Smooth muscle cell (in vitro differentiated cells): Measurements from ENCODE around the gene PTPRG. TPM values are rescaled to one million over a fixed set of nuclear protein-coding genes. Genes with fewer than 3 reads are reported as not detected.

Experiments
- DNase-seq: peaks from one replicate; lab custom pipeline; 2025; ENCODE audit not compliant: unreplicated experiment; lab: John Stamatoyannopoulos, UW
- H2AFZ ChIP-seq: fragments of 200-600 bp; sonication (generic); 2 replicates; pipeline ENCODE4 v1.6.0; 2016; ENCODE audit warnings: antibody characterized with exemption, low read depth, mild to moderate bottlenecking
- H3F3A ChIP-seq: fragments of 200-600 bp; sonication (generic); 2 replicates; pipeline ENCODE4 v1.6.0; 2017; ENCODE audit warnings: antibody characterized with exemption, low read depth
- H3K27ac ChIP-seq: fragments of 200-600 bp; sonication (generic); 2 replicates; pipeline ENCODE4 v1.5.1; 2016; ENCODE audit warnings: low read depth, mild to moderate bottlenecking
- H3K27me3 ChIP-seq: fragments of 200-600 bp; sonication (generic); 2 replicates; pipeline ENCODE4 v1.6.1; 2016; ENCODE audit warnings: low read depth, mild to moderate bottlenecking
- H3K36me3 ChIP-seq: fragments of 200-600 bp; sonication (generic); 2 replicates; pipeline ENCODE4 v1.5.1; 2016; ENCODE audit warnings: low read depth
- H3K4me1 ChIP-seq: fragments of 200-600 bp; sonication (generic); 2 replicates; pipeline ENCODE4 v1.5.1; 2016; ENCODE audit warnings: low read depth
- H3K4me2 ChIP-seq: fragments of 200-600 bp; sonication (generic); 2 replicates; pipeline ENCODE4 v1.6.0; 2016; ENCODE audit warnings: mild to moderate bottlenecking
- H3K4me3 ChIP-seq: fragments of 200-600 bp; sonication (generic); 2 replicates; pipeline ENCODE4 v1.5.1; 2016; ENCODE audit warnings: mild to moderate bottlenecking
- H3K79me2 ChIP-seq: fragments of 200-600 bp; sonication (generic); 2 replicates; pipeline ENCODE4 v1.6.0; 2016; ENCODE audit warnings: low read depth, mild to moderate bottlenecking
- H3K9ac ChIP-seq: fragments of 200-600 bp; sonication (generic); 2 replicates; pipeline ENCODE4 v1.6.0; 2016; ENCODE audit warnings: low read depth
- H3K9me3 ChIP-seq: fragments of 200-600 bp; sonication (generic); replicated peaks from 2 replicates; pipeline ENCODE4 v1.5.1; 2016; ENCODE audit warnings: low read depth
- H4K20me1 ChIP-seq: fragments of 200-600 bp; sonication (generic); 2 replicates; pipeline ENCODE4 v1.6.0; 2016; ENCODE audit warnings: low read depth
- WGBS: methylation state at CpG from one replicate; pipeline ENCODE4 v1.1.7; 2016; ENCODE audit warnings: low lambda C conversion rate; 5-methylcytosine and 5-hydroxymethylcytosine counted together
- polyA plus RNA-seq: library from polyadenylated mRNA; unstranded; fragments of >200 nt; fragmentation: Nextera tagmentation; extraction: Ambion mirVana; gene quantifications from 2 replicates; pipeline ENCODE4 v1.2.1, GENCODE V29; 2016
- total RNA-seq: library from RNA; depleted of rRNA; stranded (reverse); fragments of >200 nt; gene quantifications from 2 replicates; pipeline ENCODE4 v1.2.3, GENCODE V29; 2014
- TF ChIP-seq, protein P1 (sequence below): fragments of 200-600 bp; sonication (generic); IDR thresholded peaks from 2 replicates; pipeline ENCODE4 v1.5.1; 2017; ENCODE audit warnings: borderline replicate concordance, mild to moderate bottlenecking, antibody characterized with exemption; ENCODE audit not compliant: insufficient read depth, poor library complexity, severe bottlenecking

The PTPRG gene
- total and polyA plus RNA-seq, 2 experiments from 2014 or later: 21.2 to 87.3 TPM

- Histone ChIP-seq H2AFZ (no peak overlapping the region), H3K9me3 (no peaks in the 10 kb centered on the region), H3K36me3 (no peaks in the 10 kb centered on the region), H3K4me3 (no peak overlapping the region), H4K20me1 (peaks cover 47% of the 10 kb centered on the region), H3K4me1 (no peaks in the 10 kb centered on the region), H3F3A (no peaks in the 10 kb centered on the region), H3K4me2 (no peak overlapping the region), H3K27ac (no peak overlapping the region), H3K79me2 (no peaks in the 10 kb centered on the region), H3K9ac (no peak overlapping the region), H3K27me3 (no peaks in the 10 kb centered on the region)
- WGBS: 93% methylated on average over 8 of the region's 8 CpGs
- no peak for DNase-seq
- TF ChIP-seq, protein P1, sequence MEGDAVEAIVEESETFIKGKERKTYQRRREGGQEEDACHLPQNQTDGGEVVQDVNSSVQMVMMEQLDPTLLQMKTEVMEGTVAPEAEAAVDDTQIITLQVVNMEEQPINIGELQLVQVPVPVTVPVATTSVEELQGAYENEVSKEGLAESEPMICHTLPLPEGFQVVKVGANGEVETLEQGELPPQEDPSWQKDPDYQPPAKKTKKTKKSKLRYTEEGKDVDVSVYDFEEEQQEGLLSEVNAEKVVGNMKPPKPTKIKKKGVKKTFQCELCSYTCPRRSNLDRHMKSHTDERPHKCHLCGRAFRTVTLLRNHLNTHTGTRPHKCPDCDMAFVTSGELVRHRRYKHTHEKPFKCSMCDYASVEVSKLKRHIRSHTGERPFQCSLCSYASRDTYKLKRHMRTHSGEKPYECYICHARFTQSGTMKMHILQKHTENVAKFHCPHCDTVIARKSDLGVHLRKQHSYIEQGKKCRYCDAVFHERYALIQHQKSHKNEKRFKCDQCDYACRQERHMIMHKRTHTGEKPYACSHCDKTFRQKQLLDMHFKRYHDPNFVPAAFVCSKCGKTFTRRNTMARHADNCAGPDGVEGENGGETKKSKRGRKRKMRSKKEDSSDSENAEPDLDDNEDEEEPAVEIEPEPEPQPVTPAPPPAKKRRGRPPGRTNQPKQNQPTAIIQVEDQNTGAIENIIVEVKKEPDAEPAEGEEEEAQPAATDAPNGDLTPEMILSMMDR: no peak
These were observed 531.7 kb downstream of the PTPRG start for GRCh38 chr3:62093025-62093424.

- WGBS: 98% methylated on average over 5 of the region's 5 CpGs
- no peak overlapping the region for H3K4me2 ChIP-seq
These were observed 533.1 kb downstream of the PTPRG start for GRCh38 chr3:62094461-62094860.

GRCh38 chr3:62095080-62095479 is 533.7 kb downstream of the PTPRG start:
- WGBS: 94% methylated on average over 7 of the region's 7 CpGs
- Histone ChIP-seq H3K9ac (no peak overlapping the region), H2AFZ (no peak overlapping the region), H3K27me3 (no peaks in the 10 kb centered on the region), H3F3A (no peaks in the 10 kb centered on the region), H3K9me3 (no peaks in the 10 kb centered on the region), H3K27ac (no peak overlapping the region), H3K79me2 (no peaks in the 10 kb centered on the region), H3K4me1 (no peaks in the 10 kb centered on the region), H3K4me3 (no peak overlapping the region), H3K36me3 (no peaks in the 10 kb centered on the region), H3K4me2 (no peak overlapping the region), H4K20me1 (peaks cover 55% of the 10 kb centered on the region)
- DNase-seq: no peak
- TF ChIP-seq, protein P1: no peak

More at GRCh38 chr3:62094461-62094860, 533.1 kb downstream of the PTPRG start:
- no peaks in the 10 kb centered on the region for H3K36me3 ChIP-seq
- no peak for DNase-seq
- H3K27me3 ChIP-seq: no peaks in the 10 kb centered on the region
- no peaks in the 10 kb centered on the region for H3K79me2 ChIP-seq
- H3K27ac ChIP-seq: no peak overlapping the region
- H3K4me1 ChIP-seq: no peaks in the 10 kb centered on the region
- H3F3A ChIP-seq: no peaks in the 10 kb centered on the region
- peaks cover 55% of the 10 kb centered on the region for H4K20me1 ChIP-seq
- no peaks in the 10 kb centered on the region for H3K9me3 ChIP-seq
- no peak overlapping the region for H3K4me3 ChIP-seq
- H2AFZ ChIP-seq: no peak overlapping the region
- no peak overlapping the region for H3K9ac ChIP-seq
- TF ChIP-seq, protein P1: no peak

GRCh38 chr3:62095756-62096155 is 534.4 kb downstream of the PTPRG start:
- no peak for DNase-seq
- Histone ChIP-seq H2AFZ (no peak overlapping the region), H3K4me2 (no peak overlapping the region), H3K27me3 (no peaks in the 10 kb centered on the region), H3K4me1 (no peaks in the 10 kb centered on the region), H3K4me3 (no peak overlapping the region), H3K27ac (no peak overlapping the region), H3K36me3 (no peaks in the 10 kb centered on the region), H3K9ac (no peak overlapping the region), H3F3A (no peaks in the 10 kb centered on the region), H3K79me2 (no peaks in the 10 kb centered on the region), H3K9me3 (no peaks in the 10 kb centered on the region), H4K20me1 (peaks cover 55% of the 10 kb centered on the region)
- 51% methylated on average over 2 of the region's 2 CpGs for WGBS
- TF ChIP-seq, protein P1: no peak
